ENCODE results near the gene ZNF750. TPM values are rescaled to one million over a fixed set of nuclear protein-coding genes. Genes with fewer than 3 reads are reported as not detected.

ZNF750 gene
- total and polyA plus RNA-seq, 4 donors, result 0.02 to 0.08 TPM; not detected in 2

GRCh38 chr17:82884970-82885353 lies 45.1 kb upstream of the ZNF750 start:
- H3K4me1 ChIP-seq (ENCODE audit: control insufficient read depth in 4 of 4, insufficient read depth in 4 of 4, low read length in 3 of 4), result peaks cover 10 to 24% (median 17%) of the 10 kb centered on the region in 4 donors
- no peak overlapping the region for H3K4me3 ChIP-seq (ENCODE audit: low read depth in 1 of 3, low read length in 3 of 3)
- H3K9me3 ChIP-seq (ENCODE audit: control insufficient read depth in 4 of 4, low read length in 3 of 4), result no peaks in the 10 kb centered on the region
- DNase-seq (ENCODE audit: low spot score), result no peak
- 86% methylated on average over 5 of the region's 5 CpGs for WGBS
- TF ChIP-seq EGR1 (IDR thresholded peaks at IDR 0.05; ENCODE audit: low read depth in 2 of 2) (no peak), NR2F2 (IDR thresholded peaks at IDR 0.05) (no peak), FOXA2 (IDR thresholded peaks at IDR 0.05) (no peak), TAF1 (conservative IDR thresholded peaks at IDR 0.05) (no peak), REST (IDR thresholded peaks at IDR 0.05) (no peak), RXRA (IDR thresholded peaks at IDR 0.05) (no peak), FOXA1 (IDR thresholded peaks at IDR 0.05) (no peak), MAX (IDR thresholded peaks at IDR 0.05) (no peak), RAD21 (IDR thresholded peaks at IDR 0.05) (no peak), HNF4A (conservative IDR thresholded peaks at IDR 0.05) (no peak), CTCF (IDR thresholded peaks at IDR 0.05; ENCODE audit: low read depth, low read length, missing input control) (no peak), YY1 (IDR thresholded peaks at IDR 0.05) (no peak), JUND (IDR thresholded peaks at IDR 0.05) (no peak), GABPA (IDR thresholded peaks at IDR 0.05 in 1 of 2, conservative IDR thresholded peaks at IDR 0.05 in 1 of 2) (no peak), ZBTB33 (IDR thresholded peaks at IDR 0.05) (no peak), HNF4G (IDR thresholded peaks at IDR 0.05) (no peak), SP1 (IDR thresholded peaks at IDR 0.05) (no peak), ATF3 (IDR thresholded peaks at IDR 0.05) (no peak)
- H3K27me3 ChIP-seq (ENCODE audit: control insufficient read depth in 4 of 4, insufficient read depth in 4 of 4, low read length in 3 of 4), result no peaks in the 10 kb centered on the region
- H3K27ac ChIP-seq (ENCODE audit: low read depth in 1 of 2, low read length in 2 of 2), result no peak overlapping the region
- H3K36me3 ChIP-seq (ENCODE audit: control insufficient read depth in 4 of 4, insufficient read depth in 3 of 4, low read depth in 1 of 4, low read length in 3 of 4), result no peaks in the 10 kb centered on the region
- no peak overlapping the region for H3K9ac ChIP-seq (ENCODE audit: low read depth in 1 of 2, low read length in 2 of 2)
